ENCODE data around the gene CHRNB4. TPM values are rescaled to one million over a fixed set of nuclear protein-coding genes. Genes with fewer than 3 reads are reported as not detected.

Gene CHRNB4
- total and polyA plus RNA-seq, 10 of the 15 experiments (the other 5 are each of a cell fraction or from before 2014, with no cell fraction given), result 0.10 TPM; not detected in 9

GRCh38 chr15:78624651-78625590, 16.1 kb downstream of the CHRNB4 start:
- TF ChIP-seq NRF1 (conservative IDR thresholded peaks at IDR 0.05; ENCODE audit: low read depth, low read length), result no peak
- Histone ChIP-seq H3K4me2 (ENCODE audit: control insufficient read depth, insufficient read depth) (no peak overlapping the region), H3K36me3 (ENCODE audit: control insufficient read depth in 2 of 2, insufficient read depth in 2 of 2, low read length in 1 of 2) (no peaks in the 10 kb centered on the region), H3K4me1 (ENCODE audit: control insufficient read depth, insufficient read depth, low read length) (no peaks in the 10 kb centered on the region), H4K20me1 (ENCODE audit: control insufficient read depth, insufficient read depth) (no peaks in the 10 kb centered on the region), H3K9ac (ENCODE audit: control insufficient read depth, insufficient read depth, low read length) (no peak overlapping the region), H3K4me3 (no peak overlapping the region), H3K9me3 (replicated peaks; ENCODE audit: control insufficient read depth, insufficient read depth, low read length) (no peaks in the 10 kb centered on the region), H3K27ac (ENCODE audit: control insufficient read depth, insufficient read depth) (no peak overlapping the region), H3K79me2 (ENCODE audit: control insufficient read depth, insufficient read depth, low read length) (no peaks in the 10 kb centered on the region), H3K27me3 (replicated peaks in 1 of 2; ENCODE audit: control insufficient read depth in 2 of 2, insufficient read depth in 2 of 2, low read length in 1 of 2) (peaks cover 0 to 5% of the 10 kb centered on the region in 2 experiments; a peak in 3 of 4 replicates), H2AFZ (ENCODE audit: control insufficient read depth, low read depth, low read length) (no peak overlapping the region)
- DNase-seq (ENCODE audit: low read depth, low spot score) (no peak), ATAC-seq (no peak), FAIRE-seq (no peak)
- no TSS peak for BruUV-seq (replicated peaks)
- WGBS (ENCODE audit: insufficient coverage, insufficient replicate concordance, low lambda C conversion rate, missing lambda C conversion rate), result 16% methylated on average over 17 of the region's 17 CpGs
- intact Hi-C loops (cut with micrococcal nuclease; ENCODE audit: unreplicated experiment) (no loop called here), in situ Hi-C loops (cut with MboI) (no loop called here)
- ChIA-PET POLR2A (no interaction called here), RAD21 (ENCODE audit: unreplicated experiment) (no interaction called here), CTCF (interaction anchor here (0.6 to 1.3 kb wide), 2 partner anchors 85 to 131 kb away, joined by 3 to 6 read pairs; no protein-coding TSS in a partner anchor), SMC1A (ENCODE audit: uncharacterized antibody, unreplicated experiment) (no interaction called here)

GRCh38 chr15:78623786-78624497, 17.1 kb downstream of the CHRNB4 start:
- Histone ChIP-seq H3K27me3 (replicated peaks in 1 of 2; ENCODE audit: control insufficient read depth in 2 of 2, insufficient read depth in 2 of 2, low read length in 1 of 2) (peaks cover 2 to 9% of the 10 kb centered on the region in 2 experiments), H4K20me1 (ENCODE audit: control insufficient read depth, insufficient read depth) (no peaks in the 10 kb centered on the region), H3K9ac (ENCODE audit: control insufficient read depth, insufficient read depth, low read length) (no peak overlapping the region), H3K36me3 (ENCODE audit: control insufficient read depth in 2 of 2, insufficient read depth in 2 of 2, low read length in 1 of 2) (no peaks in the 10 kb centered on the region), H3K4me2 (ENCODE audit: control insufficient read depth, insufficient read depth) (no peak overlapping the region), H3K79me2 (ENCODE audit: control insufficient read depth, insufficient read depth, low read length) (no peaks in the 10 kb centered on the region), H2AFZ (ENCODE audit: control insufficient read depth, low read depth, low read length) (no peak overlapping the region), H3K27ac (ENCODE audit: control insufficient read depth, insufficient read depth) (no peak overlapping the region), H3K4me3 (no peak overlapping the region), H3K4me1 (ENCODE audit: control insufficient read depth, insufficient read depth, low read length) (no peaks in the 10 kb centered on the region), H3K9me3 (replicated peaks; ENCODE audit: control insufficient read depth, insufficient read depth, low read length) (no peaks in the 10 kb centered on the region)
- in situ Hi-C loops (cut with MboI) (no loop called here), intact Hi-C loops (cut with micrococcal nuclease; ENCODE audit: unreplicated experiment) (no loop called here)
- FAIRE-seq (no peak), ATAC-seq (no peak), DNase-seq (ENCODE audit: low read depth, low spot score) (no peak)
- no TSS peak for BruUV-seq (replicated peaks)
- POLR2A ChIA-PET, result no interaction called here
- SMC1A ChIA-PET (ENCODE audit: uncharacterized antibody, unreplicated experiment), result no interaction called here
- 30% methylated on average over 7 of the region's 7 CpGs for WGBS (ENCODE audit: insufficient coverage, insufficient replicate concordance, low lambda C conversion rate, missing lambda C conversion rate)
- RAD21 ChIA-PET (ENCODE audit: unreplicated experiment), result no interaction called here
- CTCF ChIA-PET, result interaction anchor here (0.6 to 1.3 kb wide), 2 partner anchors 86 to 132 kb away, joined by 3 to 6 read pairs; no protein-coding TSS in a partner anchor
- TF ChIP-seq TCF12 (IDR thresholded peaks at IDR 0.05; ENCODE audit: low read depth, low read length), result no peak
- TF ChIP-seq USF1 (IDR thresholded peaks at IDR 0.05; ENCODE audit: borderline replicate concordance, extremely low read length, insufficient read depth, low read depth, low read length), result no peak
- TF ChIP-seq RAD21 (IDR thresholded peaks at IDR 0.05; ENCODE audit: insufficient read depth, low read depth, low read length), result no peak
- no peak for TF ChIP-seq JUND (IDR thresholded peaks at IDR 0.05; ENCODE audit: low read depth, low read length)
- TF ChIP-seq MXI1 (IDR thresholded peaks at IDR 0.05; ENCODE audit: low read depth, low read length), result no peak
- no peak for TF ChIP-seq BMI1 (IDR thresholded peaks at IDR 0.05; ENCODE audit: borderline replicate concordance)
- TF ChIP-seq PRDM15 (CRISPR knock-in tag; IDR thresholded peaks at IDR 0.05), result no peak
- no peak for TF ChIP-seq ZNF217 (IDR thresholded peaks at IDR 0.05)
